PFSK-1 (cell line): Measurements from ENCODE around the gene NCEH1. TPM values are rescaled to one million over a fixed set of nuclear protein-coding genes. Genes with fewer than 3 reads are reported as not detected.

Experiments
- FOXP2 ChIP-seq: optimal IDR thresholded peaks from 2 replicates; pipeline ENCODE3; 2011; ENCODE audit warnings: borderline replicate concordance, control low read depth, inconsistent platforms; ENCODE audit not compliant: insufficient read depth; ENCODE audit errors: extremely low read length, extremely low read depth
- POLR2AphosphoS5 ChIP-seq: IDR thresholded peaks from 2 replicates; pipeline ENCODE4 v1.6.1; 2012; ENCODE audit warnings: low read depth, mild to moderate bottlenecking, control low read depth, low read length, moderate library complexity
- REST ChIP-seq, 2 experiments: IDR thresholded peaks; 2 replicates each; pipeline versions ENCODE4 v1.6.1 to v1.8.0; 2011 to 2012; ENCODE audit warnings: low read depth in 2 of 2, low read length in 2 of 2, control low read depth in 1 of 2, inconsistent platforms in 1 of 2, mild to moderate bottlenecking in 1 of 2, moderate library complexity in 1 of 2; ENCODE audit not compliant: insufficient read depth in 1 of 2
- SIN3A ChIP-seq: IDR thresholded peaks from 2 replicates; pipeline ENCODE4 v1.6.1; 2012; ENCODE audit warnings: mild to moderate bottlenecking, low read length, moderate library complexity, borderline replicate concordance; ENCODE audit not compliant: insufficient read depth
- TAF1 ChIP-seq: IDR thresholded peaks from 2 replicates; pipeline ENCODE4 v1.6.1; 2012; ENCODE audit warnings: low read length, control low read depth, borderline replicate concordance; ENCODE audit not compliant: insufficient read depth
- polyA plus RNA-seq: library from polyadenylated mRNA; unstranded; fragments of >200 nt; gene quantifications from one replicate; pipeline ENCODE4 v1.2.1, GENCODE V29; 2012; ENCODE audit warnings: low read depth, missing spikeins; ENCODE audit not compliant: insufficient read length

The NCEH1 gene, protein sequence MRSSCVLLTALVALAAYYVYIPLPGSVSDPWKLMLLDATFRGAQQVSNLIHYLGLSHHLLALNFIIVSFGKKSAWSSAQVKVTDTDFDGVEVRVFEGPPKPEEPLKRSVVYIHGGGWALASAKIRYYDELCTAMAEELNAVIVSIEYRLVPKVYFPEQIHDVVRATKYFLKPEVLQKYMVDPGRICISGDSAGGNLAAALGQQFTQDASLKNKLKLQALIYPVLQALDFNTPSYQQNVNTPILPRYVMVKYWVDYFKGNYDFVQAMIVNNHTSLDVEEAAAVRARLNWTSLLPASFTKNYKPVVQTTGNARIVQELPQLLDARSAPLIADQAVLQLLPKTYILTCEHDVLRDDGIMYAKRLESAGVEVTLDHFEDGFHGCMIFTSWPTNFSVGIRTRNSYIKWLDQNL
- 1.3 TPM for polyA plus RNA-seq

- TF ChIP-seq SIN3A: 0 out of 2 replicates have a peak, but pooled peaks have one; percentile 35
- peak; percentile 56 for TF ChIP-seq FOXP2
- peak; percentile 29; the same call in 1 of the 2 replicates for TF ChIP-seq TAF1
- TF ChIP-seq REST (IDR thresholded peaks at IDR 0.05; ENCODE audit: insufficient read depth in 1 of 2, low read depth in 2 of 2, low read length in 2 of 2): no peak
- TF ChIP-seq POLR2AphosphoS5: peak; percentile 77
Measured at GRCh38 chr3:172710664-172711453, at the start of gene NCEH1. Gene NCEH1, minus strand, starts transcription at chr3:172711067. Its CDS starts 83 bp downstream, at chr3:172710984.

DNA sequence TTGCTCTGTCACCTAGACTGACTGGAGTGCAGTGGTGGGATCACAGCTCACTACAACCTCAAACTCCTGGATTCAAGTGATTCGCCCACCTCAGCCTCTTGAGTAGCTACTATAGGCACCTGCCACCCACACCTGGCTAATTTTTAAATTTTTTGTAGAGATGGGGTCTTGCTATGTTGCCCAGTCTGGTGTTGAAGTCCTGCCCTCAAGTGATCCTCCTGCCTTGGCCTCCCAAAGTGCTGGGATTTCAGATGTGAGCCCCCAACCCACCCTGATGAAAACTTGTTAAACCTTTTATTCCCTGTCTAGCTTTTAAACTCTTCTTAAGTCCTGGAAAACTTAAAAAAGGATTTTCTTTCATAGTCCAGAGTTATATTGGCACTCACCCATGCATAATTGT lies 42.3 kb upstream of the NCEH1 start:
- TF ChIP-seq FOXP2 (no peak), TAF1 (no peak), SIN3A (no peak), REST (IDR thresholded peaks at IDR 0.05; ENCODE audit: insufficient read depth in 1 of 2, low read depth in 2 of 2, low read length in 2 of 2) (no peak), POLR2AphosphoS5 (no peak)

GRCh38 chr3:172752651-172753050 lies 41.8 kb upstream of the NCEH1 start:
- TF ChIP-seq FOXP2 (no peak), REST (IDR thresholded peaks at IDR 0.05; ENCODE audit: insufficient read depth in 1 of 2, low read depth in 2 of 2, low read length in 2 of 2) (no peak), SIN3A (no peak), TAF1 (no peak), POLR2AphosphoS5 (no peak)

- no peak for TF ChIP-seq REST (IDR thresholded peaks at IDR 0.05; ENCODE audit: insufficient read depth in 1 of 2, low read depth in 2 of 2, low read length in 2 of 2)
- TF ChIP-seq TAF1: no peak
- TF ChIP-seq POLR2AphosphoS5: no peak
- no peak for TF ChIP-seq FOXP2
- TF ChIP-seq SIN3A: no peak
Measured at GRCh38 chr3:172751175-172751704, 40.4 kb upstream of the NCEH1 start.
